ENCODE results near the gene HTT. TPM values are rescaled to one million over a fixed set of nuclear protein-coding genes. Genes with fewer than 3 reads are reported as not detected.

HTT gene
- total RNA-seq, 1 experiment from 2014 or later, result 85.4 TPM

- no peak for TF ChIP-seq ZNF281 (CRISPR knock-in tag; IDR thresholded peaks at IDR 0.05)
- no peak for TF ChIP-seq MYBL2 (CRISPR knock-in tag; IDR thresholded peaks at IDR 0.05)
- no peak for TF ChIP-seq OVOL2 (CRISPR knock-in tag; IDR thresholded peaks at IDR 0.05; ENCODE audit: borderline replicate concordance)
- no peak for TF ChIP-seq GABPB1 (CRISPR knock-in tag; IDR thresholded peaks at IDR 0.05)
Observed at GRCh38 chr4:3054169-3054759, 20.2 kb upstream of the HTT start (continued).

GRCh38 chr4:3059943-3060342 lies 14.5 kb upstream of the HTT start:
- Mint-ChIP-seq H3K36me3 (peaks cover 17% of the 10 kb centered on the region), H3K9me3 (peaks cover 29% of the 10 kb centered on the region), H3K27me3 (ENCODE audit: low read depth) (peaks cover 14% of the 10 kb centered on the region), H3K27ac (no peak overlapping the region), H3K4me1 (no peaks in the 10 kb centered on the region), H3K4me3 (no peak overlapping the region)
- DNase-seq (ENCODE audit: low spot score), result no peak
- ChIA-PET CTCF (interaction anchor here (1.2 kb wide), 1 partner anchor 51 kb away, joined by 3 read pairs; no protein-coding TSS in a partner anchor), POLR2A (no interaction called here)
- ATAC-seq, result no peak
- TF ChIP-seq KAT7 (CRISPR knock-in tag; IDR thresholded peaks at IDR 0.05; ENCODE audit: borderline replicate concordance) (no peak), NR3C1 (CRISPR knock-in tag; conservative IDR thresholded peaks at IDR 0.05; ENCODE audit: low read depth) (no peak), ELF4 (CRISPR knock-in tag; IDR thresholded peaks at IDR 0.05; ENCODE audit: low read depth) (no peak), AR (CRISPR knock-in tag; IDR thresholded peaks at IDR 0.05) (no peak), EMX1 (CRISPR knock-in tag; IDR thresholded peaks at IDR 0.05) (no peak), PREB (CRISPR knock-in tag; IDR thresholded peaks at IDR 0.05; ENCODE audit: borderline replicate concordance) (no peak), FOXK1 (CRISPR knock-in tag; IDR thresholded peaks at IDR 0.05) (no peak), CBFB (CRISPR knock-in tag; IDR thresholded peaks at IDR 0.05; ENCODE audit: low read depth) (no peak), CDX4 (CRISPR knock-in tag; IDR thresholded peaks at IDR 0.05; ENCODE audit: borderline replicate concordance) (no peak), ZNF281 (CRISPR knock-in tag; IDR thresholded peaks at IDR 0.05) (no peak), E2F1 (CRISPR knock-in tag; IDR thresholded peaks at IDR 0.05) (no peak), ATF1 (CRISPR knock-in tag; IDR thresholded peaks at IDR 0.05) (no peak), TEAD1 (CRISPR knock-in tag; IDR thresholded peaks at IDR 0.05) (no peak), NR2C2 (CRISPR knock-in tag; IDR thresholded peaks at IDR 0.05) (no peak), ESRRA (CRISPR knock-in tag; IDR thresholded peaks at IDR 0.05; ENCODE audit: borderline replicate concordance) (no peak), ZNF512 (CRISPR knock-in tag; IDR thresholded peaks at IDR 0.05; ENCODE audit: borderline replicate concordance) (no peak), OVOL2 (CRISPR knock-in tag; IDR thresholded peaks at IDR 0.05; ENCODE audit: borderline replicate concordance) (no peak), MAX (CRISPR knock-in tag; IDR thresholded peaks at IDR 0.05) (no peak)

Data from WTC11 (cell line).